Keratinocyte (primary cell): ENCODE measurements around the gene LIN28B.

Experiments used
- EZH2 ChIP-seq: IDR thresholded peaks from one replicate; pipeline ENCODE4 v1.6.1; 2012; ENCODE audit warnings: inconsistent platforms, mild to moderate bottlenecking, low read length, moderate library complexity
- TF ChIP-seq, protein P1 (sequence below), 3 experiments: IDR thresholded peaks in 1 of 3; conservative IDR thresholded peaks in 1 of 3; optimal IDR thresholded peaks in 1 of 3; 2 replicates in 2 of 3; 3 replicates in 1 of 3; pipeline versions ENCODE3 to v1.5.1; 2011; ENCODE audit warnings: low read length in 3 of 3, mild to moderate bottlenecking in 3 of 3, moderate library complexity in 2 of 3, control low read depth in 1 of 3, inconsistent platforms in 1 of 3; ENCODE audit not compliant: insufficient read depth in 2 of 3; ENCODE audit errors: extremely low read depth in 1 of 3

DNA sequence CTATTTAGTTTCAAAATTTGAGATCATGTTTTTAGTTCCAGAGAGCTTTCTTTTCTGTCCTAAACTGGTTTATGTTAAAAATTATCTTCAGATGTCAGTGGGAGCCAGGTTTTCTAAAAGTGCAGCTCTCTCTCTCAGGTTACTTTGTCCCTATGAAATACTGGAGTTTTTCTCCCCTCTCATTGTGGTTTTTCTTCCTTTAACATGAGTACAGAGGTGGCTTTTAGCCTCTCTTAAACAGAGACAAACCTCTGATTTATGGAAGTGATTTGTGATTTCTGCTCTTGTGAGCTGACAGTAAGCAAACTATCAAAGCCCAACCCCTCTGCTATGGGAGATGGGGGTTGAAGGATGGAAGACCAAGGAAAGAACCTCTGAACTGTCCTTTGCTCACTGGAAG lies 85.7 kb downstream of the LIN28B start:
- TF ChIP-seq, protein P1, sequence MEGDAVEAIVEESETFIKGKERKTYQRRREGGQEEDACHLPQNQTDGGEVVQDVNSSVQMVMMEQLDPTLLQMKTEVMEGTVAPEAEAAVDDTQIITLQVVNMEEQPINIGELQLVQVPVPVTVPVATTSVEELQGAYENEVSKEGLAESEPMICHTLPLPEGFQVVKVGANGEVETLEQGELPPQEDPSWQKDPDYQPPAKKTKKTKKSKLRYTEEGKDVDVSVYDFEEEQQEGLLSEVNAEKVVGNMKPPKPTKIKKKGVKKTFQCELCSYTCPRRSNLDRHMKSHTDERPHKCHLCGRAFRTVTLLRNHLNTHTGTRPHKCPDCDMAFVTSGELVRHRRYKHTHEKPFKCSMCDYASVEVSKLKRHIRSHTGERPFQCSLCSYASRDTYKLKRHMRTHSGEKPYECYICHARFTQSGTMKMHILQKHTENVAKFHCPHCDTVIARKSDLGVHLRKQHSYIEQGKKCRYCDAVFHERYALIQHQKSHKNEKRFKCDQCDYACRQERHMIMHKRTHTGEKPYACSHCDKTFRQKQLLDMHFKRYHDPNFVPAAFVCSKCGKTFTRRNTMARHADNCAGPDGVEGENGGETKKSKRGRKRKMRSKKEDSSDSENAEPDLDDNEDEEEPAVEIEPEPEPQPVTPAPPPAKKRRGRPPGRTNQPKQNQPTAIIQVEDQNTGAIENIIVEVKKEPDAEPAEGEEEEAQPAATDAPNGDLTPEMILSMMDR (optimal IDR thresholded peaks at IDR 0.05 in 1 of 3, IDR thresholded peaks at IDR 0.05 in 1 of 3, conservative IDR thresholded peaks at IDR 0.05 in 1 of 3; ENCODE audit: extremely low read depth in 1 of 3, insufficient read depth in 2 of 3, low read length in 3 of 3), result no peak
- TF ChIP-seq EZH2, result no peak
